Measurements from ENCODE around the gene SDK2.

SDK2 gene

DNA sequence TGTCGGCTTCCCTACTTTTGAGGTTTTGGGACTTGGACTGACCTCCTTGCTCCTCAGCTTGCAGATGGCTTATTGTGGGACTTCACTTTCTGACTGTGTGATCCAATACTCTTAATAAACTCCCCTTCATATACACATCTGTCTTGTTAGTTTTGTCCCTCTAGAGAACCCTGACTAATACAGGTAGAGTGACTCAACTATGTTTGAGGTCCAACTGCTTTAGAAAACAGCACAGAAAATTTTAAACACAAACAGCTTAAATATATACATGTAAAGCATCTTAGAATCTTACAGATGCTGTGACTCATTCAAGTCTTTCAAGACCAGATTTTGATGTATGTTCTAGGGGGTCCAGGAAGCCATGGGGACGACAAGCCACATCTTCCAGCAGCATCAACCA is 11.7 kb downstream of the SDK2 start:
- DNase-seq, result no peak

DNA sequence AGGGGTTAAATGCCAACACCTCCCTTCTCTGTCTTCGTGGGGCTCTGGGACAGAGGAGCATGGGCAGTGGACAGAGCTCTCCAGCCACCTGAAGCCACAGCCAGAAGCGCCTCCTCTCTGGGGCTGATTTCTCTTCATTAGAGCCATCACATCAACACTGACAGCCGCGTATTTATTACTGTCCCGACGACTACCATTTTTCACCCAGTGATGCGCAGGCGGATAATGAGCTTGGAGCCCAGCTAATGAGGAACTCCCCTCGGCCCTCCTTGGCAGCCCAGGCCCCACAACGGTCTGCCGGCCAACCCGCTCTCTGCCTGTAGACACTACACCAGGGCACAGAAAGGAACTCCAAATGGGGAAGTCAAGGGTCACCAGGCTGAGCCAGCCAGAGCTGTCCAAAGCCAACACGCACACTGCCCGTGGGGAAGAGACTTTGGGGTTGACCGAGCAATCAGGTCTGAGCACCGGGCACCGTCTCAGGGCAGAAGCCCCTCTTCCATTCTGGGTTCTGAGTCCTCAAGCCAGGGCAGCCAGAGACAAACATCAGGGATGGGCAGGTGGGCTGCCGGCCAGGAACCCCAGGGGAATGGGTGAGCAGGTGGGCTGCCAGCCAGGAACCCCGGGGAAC is 13.2 kb downstream of the SDK2 start:
- no peak for DNase-seq

DNA sequence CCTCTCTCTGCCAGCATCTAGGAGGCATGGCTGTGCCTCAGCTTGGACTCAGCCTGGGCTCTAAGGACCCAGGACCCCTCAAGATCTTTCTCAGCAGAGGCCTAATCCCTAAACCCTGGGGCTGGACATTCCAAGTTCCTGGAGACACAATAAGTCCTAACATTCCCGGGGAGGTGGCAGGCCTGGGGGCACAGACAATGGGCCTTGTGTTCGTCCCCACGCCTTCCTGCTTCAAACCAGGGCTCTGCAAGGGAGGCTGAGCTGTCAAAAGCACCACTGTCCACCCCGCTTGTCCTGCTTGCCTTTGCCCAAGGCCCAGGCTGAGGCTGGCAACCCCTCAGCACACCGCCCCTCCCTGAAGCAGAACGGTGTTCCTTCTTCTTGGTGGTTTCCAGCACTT is 13.7 kb downstream of the SDK2 start:
- no peak for DNase-seq

DNA sequence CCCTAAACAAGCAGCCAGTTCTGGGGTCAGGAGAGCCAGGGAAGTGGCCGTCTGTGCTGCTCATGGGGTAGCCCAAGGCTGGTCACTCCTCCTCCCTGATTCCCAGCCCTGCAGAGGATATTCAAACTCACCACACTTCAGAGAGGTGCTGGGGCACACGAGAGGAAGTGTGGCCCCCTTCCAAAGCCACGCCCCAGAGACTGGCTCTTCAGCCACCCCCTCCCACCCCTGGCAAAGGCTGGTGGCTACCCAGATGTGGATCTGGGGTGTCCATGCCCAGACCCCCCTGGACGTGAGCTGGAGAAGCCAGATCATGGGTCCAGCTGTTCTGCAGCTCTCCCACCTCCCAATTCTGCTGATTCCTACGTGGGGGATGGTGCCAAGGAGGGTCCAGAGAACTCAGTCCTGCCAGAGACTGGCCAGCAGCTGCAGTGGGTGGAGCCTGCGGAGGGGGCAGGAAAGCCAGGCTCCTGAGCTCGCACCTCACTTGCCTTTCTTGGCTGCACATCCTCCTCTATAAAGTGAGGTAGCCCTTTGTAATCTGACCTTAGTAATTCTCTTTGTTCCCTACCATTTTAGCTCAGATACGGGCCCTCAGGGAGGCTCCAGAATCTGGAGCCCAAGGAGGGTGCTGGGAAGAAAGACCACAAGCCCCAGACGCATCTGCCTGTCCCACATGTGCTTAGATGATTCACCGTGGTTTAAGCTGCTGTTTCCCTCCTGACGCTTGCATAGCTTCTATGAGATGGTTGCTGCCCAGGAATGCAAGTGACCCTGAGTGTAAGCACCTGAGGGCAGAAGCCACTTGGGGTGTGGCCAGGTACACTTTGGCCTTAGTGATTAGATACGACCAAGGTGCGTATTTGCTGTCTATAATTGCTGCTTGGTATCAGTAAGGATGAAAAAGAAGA is 15.3 kb downstream of the SDK2 start:
- DNase-seq, result no peak

DNA sequence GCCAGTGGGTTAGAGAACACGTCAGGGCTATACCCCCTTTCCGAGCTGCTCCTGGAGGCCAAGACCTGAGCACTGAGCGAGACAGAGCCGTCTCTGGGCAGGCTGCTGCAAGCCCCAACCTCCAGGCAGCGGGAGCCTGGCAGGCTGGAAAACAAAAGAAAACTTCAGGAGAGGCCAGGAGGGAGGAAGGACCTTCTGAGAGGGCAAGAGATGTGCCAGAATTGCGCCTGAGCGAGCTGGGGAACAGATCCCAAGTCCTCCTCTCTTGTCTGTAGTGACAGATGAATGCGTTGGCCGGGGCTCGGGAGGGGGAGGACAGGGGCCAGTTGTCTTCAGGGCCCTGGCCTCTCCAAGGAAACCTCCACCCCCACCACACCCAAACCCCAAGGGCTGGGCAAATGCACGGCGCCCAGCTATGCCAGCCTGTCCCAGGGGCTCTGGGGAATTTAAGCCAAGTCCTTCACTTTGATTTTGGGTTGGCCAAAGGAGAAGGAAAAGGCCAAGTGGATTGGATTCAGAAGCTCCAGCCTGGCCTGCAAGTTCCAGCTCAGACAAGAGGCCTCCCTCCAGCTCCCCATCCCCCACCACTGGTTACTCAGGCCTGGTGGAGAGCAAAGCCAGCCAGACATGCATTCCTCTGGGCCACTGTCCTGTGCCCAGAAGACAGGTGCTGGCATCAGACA is 18.1 kb downstream of the SDK2 start:
- DNase-seq, result no peak

DNA sequence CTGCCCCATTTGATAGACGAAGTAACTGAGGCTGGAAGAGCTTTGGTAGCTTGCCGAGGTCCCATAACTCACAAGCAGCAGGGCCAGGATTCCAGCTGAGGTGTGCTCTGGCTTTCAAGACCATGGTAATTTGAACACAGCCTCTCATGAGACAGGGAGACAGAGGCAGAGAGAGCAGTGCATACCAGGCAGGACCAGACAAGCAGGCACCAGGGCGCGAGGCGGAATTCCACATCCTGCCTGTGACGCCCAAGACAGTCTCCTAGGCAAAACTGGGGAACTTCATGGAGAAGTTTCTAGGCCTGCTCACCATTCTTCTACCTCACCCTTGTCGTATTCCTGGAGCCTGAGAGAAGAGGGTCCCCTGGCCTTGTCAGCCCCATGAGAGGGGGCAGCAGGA is 19.2 kb downstream of the SDK2 start:
- no peak for DNase-seq

DNA sequence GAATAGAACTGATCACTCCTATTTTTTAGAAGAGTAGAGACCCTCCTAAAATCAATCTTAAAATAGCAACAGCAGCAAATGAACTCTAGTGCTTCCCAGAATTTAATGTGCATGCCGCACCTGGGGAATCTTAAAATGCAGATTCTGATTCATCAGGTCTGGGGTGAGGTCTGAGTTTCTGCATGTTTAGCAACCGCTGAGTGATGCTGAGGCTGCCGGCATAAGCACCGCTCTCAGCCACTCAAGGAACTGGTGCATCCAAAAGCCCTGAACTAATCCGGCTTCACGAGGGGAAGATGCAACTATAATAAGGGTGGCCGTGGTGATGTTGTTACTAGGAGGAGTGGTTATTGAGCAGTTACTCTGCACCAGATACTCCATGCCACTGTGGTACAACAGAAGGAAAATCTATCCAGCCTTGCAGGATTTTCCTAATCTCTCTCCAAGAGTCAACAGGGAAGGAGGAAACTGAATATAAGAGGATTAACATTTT is 19.7 kb downstream of the SDK2 start:
- DNase-seq, result no peak

DNA sequence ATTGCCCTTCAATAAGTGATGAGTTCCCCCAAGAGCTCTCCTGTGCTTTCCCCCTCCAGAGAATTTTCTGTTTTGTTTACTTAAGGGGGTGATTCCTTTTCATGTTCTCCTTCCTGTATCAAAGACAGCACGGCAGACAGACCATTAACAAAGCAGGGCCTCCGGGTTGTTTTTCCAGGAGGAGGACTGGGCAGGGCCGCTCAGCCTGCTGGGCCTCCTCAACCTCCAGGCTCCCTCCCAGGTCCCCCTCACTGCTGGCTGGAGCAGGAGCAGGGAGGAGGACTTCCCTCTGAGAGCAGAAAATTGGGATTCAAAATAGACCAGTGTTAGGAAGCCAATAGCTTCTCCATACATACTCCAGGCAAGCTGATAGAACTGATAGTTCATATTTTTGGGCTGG is 20.4 kb downstream of the SDK2 start:
- DNase-seq, result no peak

DNA sequence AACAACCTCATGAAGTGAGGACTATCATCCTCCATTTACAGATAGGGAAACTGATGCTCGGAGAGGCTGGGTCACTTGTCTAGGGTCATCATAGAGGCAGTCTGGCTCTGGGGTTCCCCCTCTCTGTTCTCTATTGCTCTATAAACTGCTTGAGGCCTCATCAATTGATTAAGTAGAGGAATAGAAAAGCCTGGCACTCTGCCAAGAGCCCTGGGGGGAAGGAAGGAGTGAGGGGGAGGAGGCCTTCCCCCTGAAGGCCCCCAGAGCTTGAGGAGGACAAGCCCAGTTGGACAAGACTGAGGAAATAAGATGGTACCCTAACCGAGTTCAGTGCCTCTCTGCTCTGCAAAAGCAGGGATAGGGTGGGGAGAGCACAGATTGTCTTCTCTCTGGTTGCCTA is 21.0 kb downstream of the SDK2 start:
- no peak for DNase-seq

DNA sequence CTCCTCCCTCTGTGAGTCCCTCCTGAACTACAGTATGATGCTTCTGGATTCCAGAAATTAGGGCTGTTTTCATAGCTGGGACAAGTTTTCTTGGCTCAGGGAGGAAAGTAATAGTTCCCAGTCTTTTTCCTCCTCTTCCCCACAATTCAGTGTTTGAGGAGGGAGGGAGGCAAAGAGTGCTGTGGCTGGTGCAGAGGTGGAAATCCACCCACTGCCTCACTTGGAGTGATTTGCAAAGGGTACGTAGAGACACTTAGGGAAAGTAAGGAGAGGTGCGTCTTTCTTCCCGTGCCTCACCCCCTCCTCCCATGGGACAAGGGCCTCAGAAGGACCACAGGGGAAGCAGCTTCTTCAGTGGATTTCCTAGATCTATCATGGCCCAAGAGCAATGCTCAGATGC is 21.9 kb downstream of the SDK2 start:
- DNase-seq, result no peak

DNA sequence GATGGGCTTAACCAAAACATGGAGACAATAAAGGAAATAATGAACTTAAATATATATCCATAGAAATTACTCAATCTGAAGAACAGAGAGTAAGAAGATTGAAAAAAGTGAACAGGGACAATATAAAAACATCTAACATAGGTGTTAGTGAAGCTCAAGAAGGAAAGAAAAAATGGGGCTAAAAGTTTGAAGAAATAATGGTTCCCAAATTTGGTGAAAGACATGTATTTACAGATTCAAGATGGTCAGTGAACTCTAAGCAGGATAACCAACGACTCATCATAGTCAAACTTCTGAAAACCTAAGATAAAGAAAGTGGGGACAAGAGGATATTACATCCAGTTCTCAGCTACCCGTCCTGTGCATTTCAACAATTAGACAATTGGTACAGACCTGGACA is 22.6 kb downstream of the SDK2 start:
- no peak for DNase-seq

DNA sequence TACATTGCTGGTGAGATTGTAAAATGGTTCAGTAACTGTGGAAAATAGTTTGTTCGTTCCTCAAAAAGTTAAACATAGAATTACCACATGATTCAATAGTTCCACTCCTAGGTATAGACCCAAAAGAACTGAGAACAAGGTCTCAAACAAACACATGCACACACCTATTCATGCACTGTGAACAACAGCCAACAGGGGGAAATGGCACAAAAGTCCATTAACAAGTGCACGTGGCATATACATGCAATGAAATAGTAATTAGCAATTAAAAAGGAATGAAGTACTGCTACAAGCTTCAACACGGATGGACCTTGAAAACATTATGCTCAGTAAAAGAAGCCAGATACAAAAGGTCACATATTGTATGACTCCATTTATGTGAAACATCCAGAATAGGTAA is 23.8 kb downstream of the SDK2 start:
- no peak for DNase-seq

DNA sequence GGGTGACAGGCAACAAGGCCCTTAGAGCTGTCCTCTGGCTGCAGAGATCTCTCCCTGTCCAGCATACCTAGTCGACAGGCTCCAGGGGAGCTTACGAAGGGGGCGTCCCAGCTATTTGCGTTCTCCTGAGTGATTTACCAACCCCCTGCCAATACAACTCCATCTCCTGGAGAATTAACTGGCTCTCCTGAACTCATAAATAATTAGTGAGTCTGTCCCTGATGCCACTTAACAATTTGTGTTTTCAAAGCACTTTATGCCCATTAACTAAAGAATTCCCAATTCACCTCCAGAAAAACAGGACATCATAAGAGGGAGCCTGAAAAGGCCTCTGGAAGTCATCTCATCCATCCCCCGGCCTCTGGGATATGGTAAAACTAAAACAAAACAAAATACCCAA is 26.7 kb downstream of the SDK2 start:
- no peak for DNase-seq

DNA sequence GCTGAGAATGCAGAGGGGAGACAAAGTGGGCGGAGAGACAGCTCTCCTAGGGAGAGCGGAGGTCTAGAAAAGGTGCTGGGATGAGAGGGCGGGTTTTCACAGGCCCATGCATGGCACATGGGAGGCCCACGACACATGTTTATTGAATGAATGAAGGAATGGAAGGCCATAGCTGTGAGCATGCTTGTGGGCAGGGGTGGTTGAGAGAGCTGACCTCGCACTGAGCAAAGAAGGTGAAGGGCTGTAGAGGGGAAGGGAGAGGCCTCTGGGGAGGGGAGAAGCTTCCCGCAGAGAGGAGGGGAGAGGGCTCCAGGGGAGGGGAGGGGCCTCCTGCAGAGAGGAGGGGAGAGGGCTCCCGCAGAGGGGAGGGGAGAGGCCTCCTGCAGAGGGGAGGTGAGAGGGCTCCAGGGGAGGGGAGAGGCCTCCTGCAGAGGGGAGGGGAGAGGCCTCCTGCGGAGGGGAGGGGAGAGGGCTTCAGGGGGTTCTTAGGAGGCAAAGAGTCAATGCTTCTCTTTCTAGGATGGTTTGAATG is 27.3 kb downstream of the SDK2 start:
- DNase-seq, result no peak

DNA sequence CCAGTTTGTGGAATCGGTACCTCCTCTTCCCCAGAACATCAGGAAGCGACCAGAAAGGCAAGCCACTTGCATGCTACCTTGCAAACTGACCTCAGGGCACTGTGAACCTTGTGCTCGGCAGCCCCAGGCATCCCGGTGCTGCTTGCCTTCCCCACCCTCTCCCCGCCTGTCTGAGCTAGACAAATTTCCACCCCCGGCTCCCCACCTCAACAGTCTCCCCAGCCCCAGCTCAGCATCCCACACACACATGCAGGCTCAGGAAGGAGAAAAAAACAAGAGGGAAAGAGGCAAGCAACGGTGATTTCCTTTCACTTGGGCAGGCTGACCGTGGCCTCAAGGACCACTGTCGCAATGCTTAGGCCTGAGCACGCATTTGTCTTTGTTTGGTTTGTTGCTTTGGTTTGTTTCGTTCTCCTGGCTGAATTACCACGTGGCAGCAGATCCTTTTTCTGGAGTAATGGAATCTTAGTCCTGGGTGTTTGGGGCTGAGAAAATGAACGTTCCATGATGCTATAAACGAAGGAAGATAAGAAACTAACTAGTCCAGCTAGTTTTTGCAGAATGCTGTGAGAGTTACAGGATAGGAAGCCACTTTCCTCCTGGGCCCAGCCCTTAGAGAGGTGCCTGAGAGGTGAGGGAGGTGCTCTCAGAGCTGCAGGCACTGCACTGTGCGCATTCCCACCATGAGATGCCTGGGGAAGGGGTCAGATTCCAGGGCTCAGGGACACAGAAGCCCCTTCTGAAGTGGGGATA is 27.9 kb downstream of the SDK2 start:
- no peak for DNase-seq

DNA sequence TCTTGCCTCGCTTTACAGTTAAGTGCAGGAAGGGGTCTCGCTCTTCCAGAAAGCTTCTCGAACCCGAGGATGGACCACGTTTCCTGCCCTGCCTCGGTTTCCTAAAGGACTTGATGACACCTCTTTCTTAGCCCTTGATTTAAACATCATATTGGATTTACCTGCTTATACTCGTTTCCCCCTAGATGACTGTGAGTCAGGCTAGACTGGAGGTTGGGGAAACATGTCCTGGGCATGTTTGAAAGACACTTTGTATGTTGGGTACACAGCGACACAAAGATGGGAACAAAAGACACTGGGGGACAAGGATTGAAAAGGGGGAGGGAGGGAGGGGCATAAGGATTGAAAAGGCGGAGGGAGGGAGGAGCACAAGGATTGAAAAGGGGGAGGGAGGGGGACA is 30.0 kb downstream of the SDK2 start:
- no peak for DNase-seq

DNA sequence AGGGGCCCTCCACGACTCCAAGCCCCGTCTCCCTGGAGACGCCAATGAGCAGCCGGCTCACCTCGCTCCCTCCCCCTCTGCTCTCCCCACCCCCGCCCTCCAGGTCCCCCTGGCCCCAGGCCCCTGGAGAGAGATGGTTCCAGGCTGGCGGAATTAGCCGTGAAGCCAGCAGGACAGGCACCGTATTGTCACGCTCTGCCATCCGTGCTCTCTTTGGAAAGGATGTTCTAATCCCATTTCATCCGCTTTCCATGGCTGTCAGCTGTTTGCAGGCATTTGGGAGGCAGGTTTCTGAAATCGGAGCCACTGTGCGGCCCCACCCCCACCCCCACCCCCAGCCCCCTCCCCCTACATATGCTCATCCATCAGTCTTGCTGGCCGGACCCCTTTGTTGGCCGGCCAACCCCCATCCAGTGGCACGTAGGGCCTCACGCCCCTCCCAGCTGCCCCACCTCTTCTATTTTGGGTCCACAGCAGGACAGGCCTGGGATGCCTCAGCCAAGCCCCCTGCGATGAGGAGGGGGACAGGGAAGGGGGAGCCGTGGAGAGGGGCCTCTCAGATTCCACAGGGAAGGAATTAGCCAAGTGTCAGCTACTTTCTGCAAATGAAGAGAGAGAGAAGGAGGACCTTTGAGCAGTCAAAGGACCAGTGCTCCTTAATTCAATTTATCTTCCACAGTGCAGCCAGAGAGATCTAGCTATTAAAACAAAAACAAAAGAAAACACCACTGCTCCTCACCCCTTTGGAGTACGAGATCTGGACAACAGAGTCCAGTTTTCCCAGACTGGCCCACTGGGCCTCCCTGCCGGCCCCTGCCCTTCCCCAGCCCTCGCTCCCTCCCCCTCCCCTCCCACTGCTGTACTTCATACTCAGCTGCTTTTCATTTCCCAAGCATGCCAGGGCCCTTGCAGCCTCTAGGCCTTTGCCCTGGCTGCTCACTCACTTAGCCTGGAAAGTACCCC is 30.7 kb downstream of the SDK2 start:
- DNase-seq, result no peak

DNA sequence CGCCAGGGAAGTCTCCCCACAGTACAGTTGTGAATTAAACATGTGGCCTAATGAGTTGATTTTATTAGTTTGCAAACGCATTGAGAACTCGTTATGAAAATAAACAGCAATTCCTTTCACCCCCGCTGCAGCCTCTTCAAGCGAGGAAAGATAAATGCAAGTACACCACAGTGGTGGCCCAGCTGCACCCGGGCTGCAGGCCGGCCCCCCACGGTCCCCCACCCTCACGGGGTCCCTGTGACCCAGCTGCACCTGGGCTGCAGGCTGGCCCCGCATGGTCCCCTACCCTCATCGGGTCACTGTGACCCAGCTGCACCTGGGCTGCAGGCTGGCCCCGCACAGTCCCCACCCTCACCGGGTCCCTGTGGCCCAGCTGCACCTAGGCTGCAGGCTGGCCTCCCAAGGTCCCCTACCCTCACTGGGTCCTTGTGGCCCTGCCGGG is 32.2 kb downstream of the SDK2 start:
- no peak for DNase-seq

DNA sequence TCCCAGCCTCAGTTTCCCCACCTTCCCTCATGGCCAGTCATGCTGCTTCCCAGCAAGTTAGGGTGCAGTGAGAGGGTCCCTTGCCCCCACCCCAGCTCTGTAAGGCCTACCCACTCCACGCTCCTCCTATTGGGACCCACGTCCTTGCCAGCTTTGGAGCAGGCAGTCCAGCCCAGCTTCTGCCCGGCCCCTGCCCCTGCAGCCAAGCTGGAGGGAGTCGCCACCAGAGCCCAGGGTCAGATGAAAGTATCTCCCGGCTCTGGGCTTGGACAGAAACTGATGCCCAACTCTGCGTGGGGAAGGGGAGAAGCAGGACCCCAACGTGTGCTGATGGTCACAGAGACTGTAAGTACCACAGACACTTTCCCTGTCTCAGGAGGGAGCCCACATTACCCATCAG is 32.6 kb downstream of the SDK2 start:
- DNase-seq, result no peak

DNA sequence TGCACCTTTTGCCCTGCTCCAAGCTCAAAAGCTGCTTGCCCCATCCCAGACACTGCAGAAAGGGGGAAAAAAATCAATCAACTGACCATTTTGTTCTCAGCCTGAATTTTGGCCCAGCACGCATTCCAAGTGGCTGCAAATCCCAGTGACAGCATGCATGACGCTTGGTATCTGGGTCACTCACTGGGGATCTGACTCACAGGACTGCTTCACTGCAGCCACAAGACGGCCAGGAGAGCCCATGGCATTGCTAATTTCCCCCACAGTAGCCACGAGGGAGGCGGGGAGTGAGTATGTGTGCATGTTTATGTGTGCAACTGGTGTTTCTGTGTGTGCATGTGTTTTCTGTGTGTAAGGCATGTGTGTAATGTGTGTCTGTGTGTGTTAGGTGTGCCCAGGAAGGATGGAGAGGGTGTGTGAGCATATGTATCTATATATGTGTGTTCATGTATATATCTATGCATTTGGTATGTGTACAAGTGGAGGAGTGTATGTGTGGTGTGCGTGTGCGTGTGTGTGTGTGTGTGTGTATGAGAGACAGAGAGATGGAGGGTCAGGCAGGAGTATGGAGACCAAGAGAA is 33.8 kb downstream of the SDK2 start:
- no peak for DNase-seq

DNA sequence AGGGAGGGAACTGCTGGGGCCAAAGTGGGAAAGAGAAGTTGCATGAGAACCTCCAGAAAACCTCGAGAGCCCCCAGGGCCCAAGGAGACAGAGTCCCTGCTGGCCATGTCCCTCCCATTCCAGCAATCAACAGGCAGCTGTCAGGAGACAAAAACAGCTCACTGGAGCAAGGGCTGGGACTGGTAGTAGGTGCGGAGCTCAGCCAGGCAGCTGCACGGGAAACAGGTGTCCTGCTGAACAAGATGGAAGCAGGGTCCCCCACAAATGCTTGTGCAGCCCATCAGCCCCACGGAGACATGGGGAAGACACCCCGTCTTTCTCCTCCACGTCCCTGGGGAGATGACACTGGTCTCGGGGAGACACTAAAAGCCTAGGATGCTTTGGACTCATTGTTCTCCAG is 34.5 kb downstream of the SDK2 start:
- DNase-seq, result no peak

Measured in activated CD4-positive, alpha-beta T cell treated with anti-CD3 and anti-CD28 coated beads, Interleukin-2, Interleukin-6, amounts not matched to agents 100 ng/mL and 50 ng/mL, durations not matched to agents 16 hours and 8 hours (primary cell).